ENCODE results near the gene PSMA1.

- TF ChIP-seq CTCF (conservative IDR thresholded peaks at IDR 0.05 in 1 of 2, IDR thresholded peaks at IDR 0.05 in 1 of 2; ENCODE audit: low read depth in 1 of 2, low read length in 2 of 2) (no peak), EZH2 (IDR thresholded peaks at IDR 0.05; ENCODE audit: low read length, missing control alignments) (no peak)
Measured at GRCh38 chr11:14463623-14464022, 56.6 kb downstream of the PSMA1 start.

Measured in fibroblast of lung (primary cell).